Ovary (tissue), 9 donors: ENCODE results near the gene HOXD9. TPM values are rescaled to one million over a fixed set of nuclear protein-coding genes. Genes with fewer than 3 reads are reported as not detected.

Source experiments
- DNase-seq, 5 donors: peaks; one replicate each; pipeline ENCODE4 v3.0.0-alpha.2; 2019 to 2020
- H3K27ac ChIP-seq, 2 donors: fragments of 200-600 bp; one replicate each; pipeline versions ENCODE4 v1.5.1 to v1.8.0; 2019 to 2022
- H3K27me3 ChIP-seq: fragments of 200-600 bp; one replicate; pipeline ENCODE4 v1.8.0; 2022
- H3K36me3 ChIP-seq: fragments of 200-600 bp; sonication (generic); one replicate; pipeline ENCODE4 v1.5.1; 2019
- H3K4me1 ChIP-seq: one replicate; pipeline ENCODE4 v1.8.1; 2013; ENCODE audit warnings: mild to moderate bottlenecking, moderate library complexity; ENCODE audit not compliant: insufficient read depth
- H3K4me3 ChIP-seq: fragments of 200-600 bp; sonication (generic); one replicate; pipeline ENCODE4 v1.5.1; 2017
- H3K9me3 ChIP-seq, 2 donors: fragments of 200-600 bp in 1 of 2; sonication (generic) in 1 of 2; one replicate each; pipeline versions ENCODE4 v1.5.1 to v1.8.1; 2013 to 2019; ENCODE audit warnings: mild to moderate bottlenecking in 1 of 2, moderate library complexity in 1 of 2
- CTCF ChIP-seq, 3 donors: fragments of 450-650 bp in 2 of 3; fragments of 200-600 bp in 1 of 3; IDR thresholded peaks; one replicate each; pipeline versions ENCODE4 v1.5.1 to v1.8.0; 2016 to 2022; ENCODE audit warnings: antibody characterized with exemption in 3 of 3, mild to moderate bottlenecking in 1 of 3
- EP300 ChIP-seq: sonication (generic); formaldehyde crosslinking; IDR thresholded peaks from one replicate; pipeline ENCODE4 v1.6.1; 2017; ENCODE audit warnings: antibody characterized with exemption
- POLR2A ChIP-seq: fragments of 450-650 bp; IDR thresholded peaks from one replicate; pipeline ENCODE4 v1.6.1; 2017; ENCODE audit warnings: antibody characterized with exemption, mild to moderate bottlenecking, moderate library complexity
- WGBS, 3 donors: extraction: QIAGEN DNeasy Blood & Tissue Kit in 1 of 3; methylation state at CpG; one replicate each; pipeline versions ENCODE4 v1.1.5 to v1.1.7; 2013 to 2017; 5-methylcytosine and 5-hydroxymethylcytosine counted together
- intact Hi-C, 4 donors: fragments of 100-400 bp; cut with DNase I; formaldehyde crosslinking; loops; one replicate each; pipeline versions ENCODE4 v1.11.0 to v1.15.1; 2022 to 2023
- polyA plus RNA-seq, 2 donors: library from polyadenylated mRNA; stranded (reverse); fragments of 200-250 nt in 1 of 2; fragments of 350-450 nt in 1 of 2; fragmentation: Illumina TruSeq in 1 of 2; extraction: RNeasy Lipid Tissue Mini Kit (QIAGEN cat#74804) in 1 of 2; gene quantifications; one replicate each; pipeline ENCODE4 v1.2.3, GENCODE V29; 2013 to 2014
- total RNA-seq, 7 donors: library from RNA; depleted of rRNA in 2 of 7; stranded (reverse); fragments of >200 nt in 2 of 7; fragmentation: NEBNext Ultra II Directional in 3 of 7; extraction: Animal tissue kit (Norgen Biotek cat#: 25700) in 3 of 7; gene quantifications; one replicate each; pipeline versions ENCODE4 v1.1.0 to v1.2.4, GENCODE V29; 2016 to 2023
- donor health status: DM: no; HTN: no; CAD: no; lungs with moderate emphysema.
- donor health status: DM: no; HTN: no; CAD: no.
- donor health status: Bipolar disorder and iron deficiency.
- donor health status: DM: yes; HTN: yes; CAD: no.
- donor health status: DM: no; HTN: no; CAD: no.
- donor health status: DM: yes; HTN: yes; CAD: no.

HOXD9 gene
- total and polyA plus RNA-seq, 9 donors, result 9.7 to 20.6 (median 12.8) TPM

- DNase-seq, result no peak
- no peak overlapping the region for H3K4me3 ChIP-seq
- H3K4me1 ChIP-seq, result peaks cover 7% of the 10 kb centered on the region
- 10 to 11% (median 10%) methylated on average over 31 of the region's 31 CpGs for WGBS, 3 donors
- H3K36me3 ChIP-seq, result no peaks in the 10 kb centered on the region
- TF ChIP-seq EP300 (no peak), POLR2A (no peak), CTCF (IDR thresholded peaks at IDR 0.05) (no peak)
- H3K27me3 ChIP-seq, result peaks cover 18% of the 10 kb centered on the region
- no peaks in the 10 kb centered on the region for H3K9me3 ChIP-seq
- H3K27ac ChIP-seq, result no peak overlapping the region
- intact Hi-C loops, result loop anchor here in 1 of 4 donors (10.0 kb wide), 1 partner anchor 407 kb away; no protein-coding TSS in a partner anchor
These were observed 30.9 kb upstream of the HOXD9 start for GRCh38 chr2:176091329-176092258.

- H3K27me3 ChIP-seq, result peaks cover 18% of the 10 kb centered on the region
- no peak within 1 kb of the TSS for H3K27ac ChIP-seq
- peak within 1 kb of the TSS; percentile 7 for H3K4me3 ChIP-seq
- TF ChIP-seq CTCF (IDR thresholded peaks at IDR 0.05) (no peak), POLR2A (no peak), EP300 (no peak)
- intact Hi-C loops, result loop anchor here in 1 of 4 donors (10.0 kb wide), 1 partner anchor 408 kb away; no protein-coding TSS in a partner anchor
- 2 to 6% (median 2%) methylated on average over 64 to 95 of the region's 95 CpGs for WGBS, 3 donors
- H3K9me3 ChIP-seq, result no peaks in the 10 kb centered on the region
- no peak for DNase-seq
- H3K36me3 ChIP-seq, result no peaks in the 10 kb centered on the region
- H3K4me1 ChIP-seq, result peaks cover 7% of the 10 kb centered on the region
These were observed 30.0 kb upstream of the HOXD9 start, which contains the start of gene HOXD13 for GRCh38 chr2:176092270-176093144. Gene HOXD13, plus strand, starts transcription at chr2:176092721. Its CDS starts 170 bp downstream, at chr2:176092891.

- Histone ChIP-seq H3K27ac (no peak overlapping the region), H3K9me3 (no peaks in the 10 kb centered on the region), H3K27me3 (peaks cover 18% of the 10 kb centered on the region), H3K4me1 (peaks cover 3% of the 10 kb centered on the region), H3K4me3 (peak overlapping the region; percentile 7), H3K36me3 (no peaks in the 10 kb centered on the region)
- intact Hi-C loops, result loop anchor here in 1 of 4 donors (10.0 kb wide), 1 partner anchor 409 kb away; no protein-coding TSS in a partner anchor
- TF ChIP-seq CTCF (IDR thresholded peaks at IDR 0.05), result no peak
- WGBS, 3 donors, result 4 to 6% (median 6%) methylated on average over 45 to 53 of the region's 53 CpGs
- DNase-seq, result no peak
These were observed 29.2 kb upstream of the HOXD9 start for GRCh38 chr2:176093145-176093897.

GRCh38 chr2:176093898-176094249, 28.6 kb upstream of the HOXD9 start:
- H3K27me3 ChIP-seq, result peaks cover 18% of the 10 kb centered on the region
- intact Hi-C loops, result loop anchor here in 1 of 4 donors (10.0 kb wide), 1 partner anchor 409 kb away; no protein-coding TSS in a partner anchor
- no peak overlapping the region for H3K4me3 ChIP-seq
- H3K9me3 ChIP-seq, result no peaks in the 10 kb centered on the region
- H3K27ac ChIP-seq, result no peak overlapping the region
- no peaks in the 10 kb centered on the region for H3K36me3 ChIP-seq
- H3K4me1 ChIP-seq, result peaks cover 3% of the 10 kb centered on the region
- DNase-seq, result no peak
- no peak for TF ChIP-seq CTCF (IDR thresholded peaks at IDR 0.05)
- no peak for TF ChIP-seq EP300
- 14 to 16% (median 15%) methylated on average over 8 of the region's 8 CpGs for WGBS, 3 donors
